Activated naive CD4-positive, alpha-beta T cell (primary cell): Measurements from ENCODE around the gene LRRC3C.
"Not testable (repeated sequence)": the region's sequence is repeated elsewhere in the genome, so short reads cannot be mapped to it uniquely, and the experiment has no call there.

Experiments
- DNase-seq, 4 experiments: peaks; one replicate each; lab custom pipeline; 2025; lab: John Stamatoyannopoulos, UW

LRRC3C gene

DNA sequence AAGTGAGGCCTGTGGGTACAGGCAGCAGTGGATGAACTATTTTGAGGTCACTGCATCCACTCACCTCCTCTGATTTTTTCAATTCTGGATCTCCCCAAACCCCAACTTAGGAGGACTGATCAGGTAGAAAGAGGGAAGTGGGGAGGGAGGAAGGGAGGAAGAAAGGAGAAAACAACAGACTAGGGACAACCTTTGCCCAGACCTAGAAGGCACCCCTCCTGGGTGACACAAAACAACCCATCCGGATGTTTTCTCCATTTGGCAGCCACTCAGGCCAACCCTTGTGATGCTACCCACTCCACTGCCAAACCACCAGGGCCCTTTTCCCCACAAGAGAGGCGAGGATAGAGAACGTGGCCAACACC lies 2.9 kb upstream of the LRRC3C start:
- DNase-seq, result no peak

DNA sequence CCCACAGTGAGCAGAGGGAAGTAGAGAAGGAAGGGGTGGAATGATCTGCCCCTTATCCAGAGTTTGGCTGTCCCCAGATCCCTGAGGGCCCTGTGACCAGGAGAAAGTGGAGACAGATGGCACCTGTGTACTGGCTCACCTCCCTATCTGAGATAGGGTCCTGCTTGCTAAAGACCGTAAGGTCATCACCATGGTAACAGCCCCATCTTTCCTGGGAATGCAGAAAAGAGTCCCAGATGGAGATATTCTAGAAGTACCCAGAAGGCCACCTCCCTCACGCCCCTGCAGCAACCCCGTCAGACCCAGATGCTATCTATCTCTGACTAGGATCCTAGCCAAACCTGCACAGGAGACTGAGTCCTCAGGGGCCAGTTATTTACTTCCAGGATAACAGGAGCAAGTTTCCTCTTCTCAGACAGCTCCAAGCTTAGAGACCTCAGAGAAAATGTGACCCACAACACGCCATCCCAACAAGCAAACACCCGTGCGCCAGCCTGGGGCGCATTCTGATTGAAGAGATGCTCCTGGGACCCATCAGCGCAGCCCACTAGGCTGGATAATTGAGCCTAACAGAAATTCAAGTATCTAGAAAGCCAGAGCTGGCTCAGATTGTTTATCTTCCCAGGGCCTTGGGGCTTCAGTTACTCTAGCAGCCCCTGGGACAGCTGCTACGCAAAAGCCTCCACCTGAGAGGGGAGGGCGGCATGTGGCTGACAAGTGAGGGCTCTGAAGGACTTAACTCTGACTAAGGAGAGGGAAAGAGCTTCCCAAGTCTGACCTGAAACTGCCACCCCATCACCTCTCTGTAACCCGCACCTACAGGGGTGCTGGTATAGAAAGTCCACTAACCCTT lies 2.0 kb upstream of the LRRC3C start:
- no peak for DNase-seq

DNA sequence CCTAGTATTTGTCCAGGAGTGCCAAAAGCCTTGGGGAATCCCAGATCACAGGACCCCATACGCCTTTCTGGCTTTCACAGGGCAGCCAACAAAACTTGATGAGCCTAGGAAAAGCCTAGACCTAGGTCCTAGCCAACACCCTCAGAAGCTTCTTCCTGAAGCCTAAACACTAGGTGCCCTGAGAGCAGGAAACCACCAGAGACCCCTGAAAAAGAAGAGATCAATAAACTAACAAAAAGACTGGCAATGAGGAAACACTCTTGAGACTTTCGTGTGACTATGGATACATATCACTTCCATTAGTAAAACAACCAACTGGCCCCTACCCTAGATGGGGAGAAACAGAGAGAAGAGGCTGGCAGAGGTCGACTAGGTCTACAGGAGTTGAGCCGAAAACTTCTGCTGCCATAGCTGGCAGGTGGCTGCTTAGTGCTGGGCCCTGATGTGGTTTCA lies 1.4 kb upstream of the LRRC3C start:
- DNase-seq, result no peak

DNA sequence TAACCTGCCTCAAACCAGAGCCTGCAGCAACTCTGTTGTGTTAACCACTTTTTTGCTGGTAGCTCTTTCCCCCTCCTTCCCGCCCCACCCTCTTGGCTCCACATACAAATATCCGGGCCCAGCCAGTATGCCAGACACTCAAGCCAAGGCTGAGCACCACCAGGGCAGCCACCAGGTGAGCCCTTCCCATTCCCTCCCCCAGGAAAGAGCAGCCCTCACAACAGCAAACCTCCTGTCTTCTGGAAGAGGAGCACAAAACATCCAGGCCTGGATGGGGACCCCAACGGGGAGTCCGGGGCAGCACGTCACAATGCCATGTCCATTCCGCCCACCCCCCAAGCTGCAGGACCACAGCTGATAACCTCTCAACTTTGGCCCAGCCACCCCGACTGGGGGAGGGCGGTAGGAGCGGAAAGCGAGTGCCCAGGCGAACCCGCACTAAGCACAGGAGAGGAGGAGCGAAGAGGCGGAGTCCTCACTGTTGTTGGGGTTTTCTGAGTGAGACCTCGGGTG lies 888 bp upstream of the LRRC3C start:
- peak in 2 of 4 experiments; percentile 47 to 54 for DNase-seq

DNA sequence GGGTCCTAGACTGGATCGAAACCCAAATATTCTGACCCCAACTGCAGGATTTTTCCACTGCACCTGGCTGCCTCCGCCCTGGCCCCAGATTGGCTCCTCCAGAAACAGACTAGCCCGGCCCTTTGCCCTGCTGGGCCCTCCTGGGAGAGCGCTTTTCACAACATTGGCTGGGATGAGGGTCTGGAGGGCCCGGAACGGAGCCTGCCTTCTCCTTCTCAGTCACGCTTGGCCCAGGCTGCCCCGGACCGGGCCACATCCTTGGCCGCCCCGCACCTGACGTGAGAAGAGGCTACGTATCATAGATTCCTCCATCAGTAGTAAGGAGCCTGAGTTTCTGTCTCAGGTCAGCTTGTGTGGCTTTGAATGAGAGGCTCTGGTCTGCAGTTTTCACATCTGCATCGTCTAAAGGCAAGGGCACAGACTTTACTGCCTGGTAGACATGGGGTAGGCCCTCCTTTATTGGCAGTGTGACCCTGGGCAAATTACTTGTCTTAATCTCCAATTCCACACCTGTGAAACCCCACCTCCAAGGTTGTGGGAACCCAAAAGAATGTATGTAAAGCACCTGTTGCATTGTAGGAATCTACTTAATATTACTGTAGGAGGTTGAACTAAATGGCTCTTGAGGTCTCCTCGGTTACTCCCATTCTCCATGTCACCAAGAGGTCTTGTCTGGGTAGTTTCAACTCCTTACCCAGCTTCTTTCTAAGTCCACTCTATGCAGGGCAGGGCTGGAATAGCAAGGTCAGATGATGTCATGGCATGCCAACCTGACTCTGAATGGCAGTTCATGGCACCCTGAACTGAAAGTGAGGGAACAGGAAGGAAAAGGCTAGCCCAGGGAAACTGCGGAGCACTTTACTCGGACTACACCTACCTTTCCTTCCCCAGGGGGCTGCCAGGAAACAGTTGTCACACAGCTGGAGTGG lies 661 bp downstream of the LRRC3C start:
- no peak for DNase-seq

DNA sequence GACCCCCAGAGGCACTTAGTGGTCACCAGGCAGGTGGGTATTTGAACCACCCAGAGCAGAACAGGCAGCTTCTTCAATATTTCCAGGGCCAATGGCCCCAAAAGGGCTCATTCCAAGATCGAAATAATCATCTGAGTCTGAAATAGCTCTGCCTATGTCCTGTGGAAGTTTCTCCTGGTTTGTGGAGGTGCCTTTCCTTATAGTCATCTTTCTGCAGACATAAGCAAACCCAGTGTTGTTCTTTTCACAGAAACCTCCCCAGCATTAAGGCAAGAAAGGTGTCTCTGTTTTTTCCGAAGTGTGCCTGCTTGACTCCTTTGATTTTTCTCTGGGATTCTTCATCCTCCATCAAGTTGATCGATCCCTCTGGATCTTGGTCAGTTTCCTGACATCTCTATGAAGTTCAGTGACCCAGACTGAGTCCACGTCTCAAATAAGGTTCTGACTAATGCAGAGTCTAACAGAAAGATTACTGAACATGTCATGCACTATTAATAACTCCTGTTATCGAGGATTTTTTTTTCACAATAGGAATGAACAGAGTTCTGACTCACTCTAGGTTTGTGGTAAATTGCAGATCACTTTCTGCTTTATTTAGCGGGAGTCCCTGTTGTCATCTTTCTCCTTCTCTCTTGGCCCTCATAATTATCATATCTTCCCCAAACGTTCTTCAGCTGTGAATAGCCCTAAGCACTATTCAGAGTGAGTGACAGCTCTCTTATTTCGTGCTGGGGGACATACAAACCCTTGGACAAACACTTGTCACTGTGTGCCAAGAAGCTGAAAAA lies 1.5 kb downstream of the LRRC3C start:
- no peak for DNase-seq

GRCh38 chr17:39929646-39930407 lies 2.3 kb downstream of the LRRC3C start:
- no peak for DNase-seq

- no peak for DNase-seq
These were observed 6.4 kb downstream of the LRRC3C start for GRCh38 chr17:39933912-39934311.

- DNase-seq, result no peak
These were observed 6.8 kb downstream of the LRRC3C start for GRCh38 chr17:39934324-39934723.

DNA sequence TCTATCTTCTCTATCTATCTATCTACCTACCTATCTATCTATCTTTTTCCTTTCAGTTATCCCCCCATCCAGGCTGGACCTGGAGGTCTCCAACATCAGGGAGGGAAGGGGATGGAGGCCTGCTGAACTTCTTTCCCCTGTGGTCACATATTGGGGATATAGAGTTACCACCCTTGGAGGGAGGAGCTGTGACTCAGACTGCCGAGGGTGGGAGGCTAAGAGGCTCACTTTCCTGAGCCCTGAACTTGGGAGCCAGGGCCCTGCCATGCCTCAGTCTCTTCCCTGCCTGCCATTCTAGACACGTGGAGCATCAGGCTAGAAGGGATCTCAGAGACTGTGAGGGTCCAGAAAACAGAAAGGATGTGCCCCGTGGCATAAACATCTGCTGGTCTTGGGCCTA lies 8.4 kb downstream of the LRRC3C start:
- no peak for DNase-seq

- no peak for DNase-seq
These were observed 9.9 kb downstream of the LRRC3C start for GRCh38 chr17:39937447-39937846.

DNA sequence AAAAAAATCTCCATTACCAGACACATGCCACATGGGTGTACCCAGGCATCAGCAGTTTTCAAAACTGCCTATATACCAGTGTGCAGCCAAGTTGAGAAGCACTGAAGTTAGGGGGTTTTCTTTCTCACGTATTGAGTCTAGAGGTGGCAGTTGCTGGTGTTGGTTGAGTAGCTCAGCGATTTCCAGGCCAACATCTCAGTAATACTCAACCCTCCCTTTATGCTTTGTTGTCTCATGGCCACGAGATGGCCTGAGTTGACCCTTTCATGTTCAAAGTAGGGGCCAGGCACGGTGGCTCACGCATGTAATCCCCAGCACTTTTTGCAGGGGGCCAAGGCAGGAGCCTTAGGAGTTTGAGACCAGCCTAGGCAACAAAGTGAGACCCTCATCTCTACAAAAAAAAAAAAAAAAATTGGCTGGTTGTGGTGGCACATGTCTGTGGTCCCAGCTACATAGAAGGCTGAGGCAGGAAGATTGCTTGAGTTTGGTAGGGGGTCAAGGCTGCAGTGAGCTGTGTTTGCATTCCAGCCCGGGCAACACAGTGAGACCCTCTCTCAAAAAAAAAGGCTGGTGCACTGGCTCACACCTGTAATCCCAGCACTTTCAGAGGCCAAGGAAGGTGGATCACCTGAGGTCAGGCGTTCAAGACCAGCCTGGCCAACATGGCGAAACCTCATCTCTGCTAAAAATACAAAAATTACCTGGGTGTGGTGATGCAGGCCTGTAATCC lies 10.8 kb downstream of the LRRC3C start:
- DNase-seq, result no peak

GRCh38 chr17:39939106-39939505 lies 11.6 kb downstream of the LRRC3C start:
- no peak for DNase-seq

- no peak for DNase-seq
These were observed 12.3 kb downstream of the LRRC3C start for GRCh38 chr17:39939588-39940419.

GRCh38 chr17:39943702-39944392 lies 16.3 kb downstream of the LRRC3C start:
- DNase-seq, result no peak

DNA sequence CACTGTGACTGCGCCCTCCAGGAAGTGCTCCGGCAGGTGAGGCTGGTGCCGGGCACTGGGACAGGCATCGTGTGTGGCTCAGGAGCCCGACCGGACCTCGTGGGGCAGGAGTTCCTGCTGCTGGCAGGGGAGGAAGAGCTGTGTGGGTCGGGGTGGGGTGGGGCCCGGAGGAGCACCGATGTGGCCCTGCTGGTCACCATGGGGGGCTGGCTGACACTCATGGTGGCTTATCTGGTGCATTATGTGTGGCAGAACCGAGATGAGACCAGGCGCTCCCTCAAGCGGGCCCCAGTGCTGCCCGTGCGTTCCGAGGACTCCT lies 16.8 kb downstream of the LRRC3C start:
- no peak for DNase-seq

DNA sequence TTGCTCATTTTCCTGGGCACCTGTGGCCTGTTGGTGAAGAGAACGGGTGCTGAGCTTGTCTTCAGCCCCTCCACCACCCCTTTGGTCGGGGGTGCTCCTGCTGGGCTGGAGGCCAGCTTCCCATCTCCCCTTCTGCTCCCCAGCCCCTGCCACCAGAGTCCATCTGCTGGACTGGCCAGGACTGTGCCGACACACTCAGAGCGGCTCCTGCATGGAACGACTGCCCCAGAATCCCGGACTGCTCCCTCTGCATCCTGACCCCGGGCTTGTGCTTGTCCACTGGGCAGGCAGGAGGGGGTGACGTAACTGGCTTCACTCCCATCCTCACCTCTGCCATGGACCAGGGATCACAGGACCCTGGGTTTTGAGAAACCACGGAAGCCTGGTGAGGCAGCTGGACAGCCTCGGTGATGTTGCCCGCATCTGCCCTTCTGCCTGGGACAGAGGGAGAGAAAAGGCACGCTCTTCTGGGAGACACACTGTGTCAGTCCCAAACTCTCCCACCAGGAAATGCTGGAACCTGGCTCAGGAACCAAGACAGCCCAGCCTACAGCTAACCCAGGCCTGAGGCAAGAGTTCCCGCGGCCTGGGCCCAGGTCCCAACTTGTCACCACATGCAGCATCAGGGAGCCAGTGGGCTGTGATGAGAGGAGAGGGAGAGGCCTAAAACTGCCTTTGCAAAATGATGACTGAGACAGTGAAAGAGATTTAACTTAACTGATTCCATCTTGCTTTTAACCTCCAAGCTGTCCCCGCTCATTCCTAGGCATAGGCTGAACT lies 19.2 kb downstream of the LRRC3C start:
- DNase-seq, result no peak

DNA sequence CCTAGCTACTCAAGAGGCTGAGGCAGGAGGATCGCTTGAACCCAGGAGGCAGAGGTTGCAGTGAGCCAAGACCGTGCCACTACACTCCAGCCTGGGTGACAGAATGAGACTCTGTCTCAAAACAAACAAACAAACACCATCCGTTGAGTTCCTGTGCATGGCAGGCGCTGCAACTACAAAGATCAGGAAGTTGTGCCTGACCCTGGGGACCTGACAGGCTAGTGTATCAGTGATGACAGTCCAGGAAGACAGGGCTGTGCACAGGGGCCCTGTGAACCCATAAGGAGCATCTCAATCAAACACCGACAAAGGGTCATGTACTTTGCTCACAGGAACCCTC lies 20.9 kb downstream of the LRRC3C start:
- not testable (repeated sequence) for DNase-seq
